Measurements from ENCODE around the gene MCC.

DNA sequence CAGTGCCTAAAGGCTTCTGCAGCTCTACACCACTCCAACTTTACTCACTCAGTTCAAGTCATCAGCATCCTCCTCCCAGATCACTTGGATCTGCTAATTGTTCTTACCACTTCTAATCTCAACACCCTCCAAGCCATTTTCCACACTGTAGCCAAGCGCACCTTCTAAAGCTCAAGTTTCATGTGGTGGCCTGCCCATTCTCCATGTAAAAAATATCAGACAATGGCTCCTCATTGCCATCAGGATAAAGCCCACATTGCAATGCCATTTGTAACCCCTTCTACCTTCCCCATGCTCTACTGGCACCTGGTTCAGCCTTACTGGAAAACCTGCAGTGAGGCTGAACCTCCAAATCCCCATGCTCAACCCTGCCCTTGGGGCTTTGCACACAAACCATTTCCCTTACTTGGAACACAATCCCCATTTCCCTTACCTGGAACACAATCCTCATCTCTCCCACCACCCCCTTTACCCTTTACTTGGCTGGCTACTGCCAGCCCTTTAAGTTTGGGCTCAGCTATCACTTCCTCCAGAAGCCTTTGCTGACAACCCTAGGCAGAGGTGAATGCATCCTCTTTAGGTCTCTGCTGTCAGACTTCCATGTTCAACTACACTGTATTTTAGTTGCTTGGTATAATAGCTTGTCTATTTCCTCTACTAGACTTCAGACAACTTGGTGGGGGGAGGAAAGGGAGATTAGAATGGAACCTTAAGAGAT is 273.5 kb downstream of the MCC start:
- TF ChIP-seq POLR2A (IDR thresholded peaks at IDR 0.05), result no peak
- TF ChIP-seq, protein P1, sequence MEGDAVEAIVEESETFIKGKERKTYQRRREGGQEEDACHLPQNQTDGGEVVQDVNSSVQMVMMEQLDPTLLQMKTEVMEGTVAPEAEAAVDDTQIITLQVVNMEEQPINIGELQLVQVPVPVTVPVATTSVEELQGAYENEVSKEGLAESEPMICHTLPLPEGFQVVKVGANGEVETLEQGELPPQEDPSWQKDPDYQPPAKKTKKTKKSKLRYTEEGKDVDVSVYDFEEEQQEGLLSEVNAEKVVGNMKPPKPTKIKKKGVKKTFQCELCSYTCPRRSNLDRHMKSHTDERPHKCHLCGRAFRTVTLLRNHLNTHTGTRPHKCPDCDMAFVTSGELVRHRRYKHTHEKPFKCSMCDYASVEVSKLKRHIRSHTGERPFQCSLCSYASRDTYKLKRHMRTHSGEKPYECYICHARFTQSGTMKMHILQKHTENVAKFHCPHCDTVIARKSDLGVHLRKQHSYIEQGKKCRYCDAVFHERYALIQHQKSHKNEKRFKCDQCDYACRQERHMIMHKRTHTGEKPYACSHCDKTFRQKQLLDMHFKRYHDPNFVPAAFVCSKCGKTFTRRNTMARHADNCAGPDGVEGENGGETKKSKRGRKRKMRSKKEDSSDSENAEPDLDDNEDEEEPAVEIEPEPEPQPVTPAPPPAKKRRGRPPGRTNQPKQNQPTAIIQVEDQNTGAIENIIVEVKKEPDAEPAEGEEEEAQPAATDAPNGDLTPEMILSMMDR (IDR thresholded peaks at IDR 0.05), result no peak

Data from uterus (tissue), 2 donors.